ENCODE results near the gene SKAP2.

DNA sequence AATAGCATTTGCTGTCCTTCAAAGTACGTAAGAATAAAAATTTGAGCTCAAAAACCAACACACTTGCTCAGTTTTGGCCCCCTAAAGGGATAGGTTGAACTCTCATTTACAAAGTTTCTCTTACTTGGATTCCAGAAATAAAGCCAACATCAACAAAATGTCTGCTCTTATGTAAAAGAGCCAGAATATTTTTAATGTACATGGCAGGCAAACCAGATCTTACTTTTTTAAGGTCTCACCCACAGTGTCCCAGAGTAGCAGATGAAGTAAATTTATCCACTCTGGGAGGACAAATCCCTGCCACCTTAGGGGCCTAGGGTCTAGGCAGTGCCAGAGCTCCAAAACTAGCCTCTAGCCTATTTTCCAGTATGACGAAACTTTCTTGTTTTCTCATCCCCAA is 159.6 kb downstream of the SKAP2 start:
- TF ChIP-seq, protein P1, sequence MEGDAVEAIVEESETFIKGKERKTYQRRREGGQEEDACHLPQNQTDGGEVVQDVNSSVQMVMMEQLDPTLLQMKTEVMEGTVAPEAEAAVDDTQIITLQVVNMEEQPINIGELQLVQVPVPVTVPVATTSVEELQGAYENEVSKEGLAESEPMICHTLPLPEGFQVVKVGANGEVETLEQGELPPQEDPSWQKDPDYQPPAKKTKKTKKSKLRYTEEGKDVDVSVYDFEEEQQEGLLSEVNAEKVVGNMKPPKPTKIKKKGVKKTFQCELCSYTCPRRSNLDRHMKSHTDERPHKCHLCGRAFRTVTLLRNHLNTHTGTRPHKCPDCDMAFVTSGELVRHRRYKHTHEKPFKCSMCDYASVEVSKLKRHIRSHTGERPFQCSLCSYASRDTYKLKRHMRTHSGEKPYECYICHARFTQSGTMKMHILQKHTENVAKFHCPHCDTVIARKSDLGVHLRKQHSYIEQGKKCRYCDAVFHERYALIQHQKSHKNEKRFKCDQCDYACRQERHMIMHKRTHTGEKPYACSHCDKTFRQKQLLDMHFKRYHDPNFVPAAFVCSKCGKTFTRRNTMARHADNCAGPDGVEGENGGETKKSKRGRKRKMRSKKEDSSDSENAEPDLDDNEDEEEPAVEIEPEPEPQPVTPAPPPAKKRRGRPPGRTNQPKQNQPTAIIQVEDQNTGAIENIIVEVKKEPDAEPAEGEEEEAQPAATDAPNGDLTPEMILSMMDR (IDR thresholded peaks at IDR 0.05): no peak
- no peak for TF ChIP-seq POLR2A (IDR thresholded peaks at IDR 0.05)

Measured in lower leg skin (tissue), 3 donors.